Mucosa of rectum (tissue), 2 donors: ENCODE data around the gene MBP.
A peak's percentile ranks its signal among the peaks of the same experiment; 100 is the strongest.

Experiments
- H3K27ac ChIP-seq, 2 donors: one replicate each; pipeline ENCODE4 v1.7.0; 2013; ENCODE audit warnings: inconsistent platforms in 2 of 2, low read depth in 2 of 2, low read length in 2 of 2
- H3K27me3 ChIP-seq, 2 donors: one replicate each; pipeline ENCODE4 v1.7.0; 2013; ENCODE audit warnings: low read length in 2 of 2; ENCODE audit not compliant: control insufficient read depth in 2 of 2, insufficient read depth in 2 of 2
- H3K36me3 ChIP-seq, 2 donors: one replicate each; pipeline ENCODE4 v1.7.0; 2013; ENCODE audit warnings: low read length in 2 of 2; ENCODE audit not compliant: control insufficient read depth in 2 of 2, insufficient read depth in 2 of 2
- H3K4me1 ChIP-seq, 2 donors: one replicate each; pipeline ENCODE4 v1.7.0; 2013; ENCODE audit warnings: low read length in 2 of 2, mild to moderate bottlenecking in 1 of 2; ENCODE audit not compliant: control insufficient read depth in 2 of 2, insufficient read depth in 2 of 2
- H3K4me3 ChIP-seq, 2 donors: one replicate each; pipeline ENCODE4 v1.7.0; 2013; ENCODE audit warnings: low read length in 2 of 2
- H3K9ac ChIP-seq, 2 donors: one replicate each; pipeline ENCODE4 v1.7.0; 2013; ENCODE audit warnings: low read length in 2 of 2, low read depth in 1 of 2, mild to moderate bottlenecking in 1 of 2
- H3K9me3 ChIP-seq, 2 donors: one replicate each; pipeline ENCODE4 v1.7.0; 2013; ENCODE audit warnings: low read length in 2 of 2; ENCODE audit not compliant: control insufficient read depth in 2 of 2
- donor health status: healthy.
- donor health status: Normal muscosa, but diverticular disease.

MBP gene

DNA sequence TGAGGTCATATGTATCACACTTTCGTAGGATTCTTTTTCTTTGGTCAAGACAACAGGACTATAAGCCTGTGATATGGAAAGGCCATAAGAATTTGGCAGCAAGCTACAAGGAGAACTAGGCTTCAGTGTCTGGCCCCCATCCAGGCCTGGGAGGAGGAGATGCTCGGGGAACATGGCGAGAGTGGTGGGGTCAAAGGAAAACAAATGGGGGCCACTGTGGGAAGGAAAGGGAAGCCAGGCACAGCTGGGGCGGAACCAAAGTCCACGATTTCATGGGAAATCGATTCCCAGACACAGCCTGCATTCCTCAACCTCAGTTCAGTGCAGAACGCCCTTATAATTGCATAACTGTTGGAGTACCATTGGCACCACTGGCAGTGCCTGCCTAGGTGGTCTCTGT, 58.2 kb downstream of the MBP start:
- Histone ChIP-seq H3K27ac (no peak overlapping the region), H3K9me3 (no peaks in the 10 kb centered on the region), H3K4me1 (peaks cover under 1 to 6% of the 10 kb centered on the region in 2 donors), H3K27me3 (no peaks in the 10 kb centered on the region), H3K4me3 (no peak overlapping the region), H3K36me3 (peaks cover 0 to 9% of the 10 kb centered on the region in 2 donors), H3K9ac (no peak overlapping the region)

DNA sequence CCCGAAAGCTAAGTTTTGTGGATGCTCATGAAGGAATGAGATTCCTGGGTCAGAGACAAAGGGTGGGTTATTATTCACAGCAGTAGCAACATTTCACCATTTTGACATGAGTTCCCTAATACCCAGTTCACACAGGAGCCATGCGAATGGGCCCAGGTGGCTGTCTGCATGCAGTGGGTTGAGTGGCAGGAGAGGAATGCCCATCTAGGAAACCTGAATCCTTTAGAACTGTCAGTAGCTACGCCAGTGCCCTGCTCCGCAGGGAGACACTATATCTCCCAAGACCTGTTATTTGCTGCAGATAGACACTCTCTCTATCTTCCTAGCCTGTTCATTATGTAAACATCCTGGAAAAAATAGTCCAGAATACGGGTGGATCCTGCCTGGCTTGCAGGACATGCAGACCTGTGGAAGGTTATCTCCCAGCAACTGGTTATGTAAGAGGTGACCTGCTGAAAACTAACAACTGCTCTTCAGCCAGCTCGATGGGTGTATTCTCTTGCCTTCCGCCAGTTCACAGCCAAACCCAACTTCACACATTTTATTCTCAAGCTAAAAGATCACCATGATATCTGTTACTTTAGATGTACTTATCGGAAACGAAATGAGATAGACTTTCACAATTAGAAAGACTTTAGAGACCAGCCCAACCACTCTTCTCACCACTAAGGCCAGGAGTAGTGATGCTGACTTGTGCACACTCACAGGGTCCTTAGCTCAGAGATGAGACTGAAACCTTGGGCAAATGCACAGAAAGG, 59.1 kb downstream of the MBP start:
- no peak overlapping the region for H3K4me3 ChIP-seq
- H3K27me3 ChIP-seq: no peaks in the 10 kb centered on the region
- H3K9me3 ChIP-seq: no peaks in the 10 kb centered on the region
- H3K4me1 ChIP-seq: peaks cover 6 to 13% of the 10 kb centered on the region in 2 donors
- peaks cover 0 to 9% of the 10 kb centered on the region in 2 donors for H3K36me3 ChIP-seq
- no peak overlapping the region for H3K9ac ChIP-seq
- no peak overlapping the region for H3K27ac ChIP-seq

DNA sequence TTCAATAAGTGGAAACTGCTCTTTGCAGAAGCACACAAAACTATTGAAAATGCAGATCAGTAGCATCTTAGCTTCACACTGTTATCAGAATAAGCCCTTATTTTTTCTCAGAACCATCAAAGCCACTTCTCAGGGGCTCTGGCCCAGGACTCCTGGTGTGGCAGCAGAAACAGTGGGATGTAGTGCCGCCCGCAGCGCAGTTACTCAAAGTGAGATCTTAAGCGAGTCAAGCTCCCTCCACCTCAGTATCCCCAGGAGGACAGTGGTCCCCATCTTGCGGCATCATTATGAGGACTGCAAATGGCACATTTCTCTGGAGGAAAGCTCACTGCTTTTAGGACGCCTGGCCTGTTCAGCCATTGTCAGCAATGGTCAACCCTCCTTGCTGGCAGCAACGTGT, 60.0 kb downstream of the MBP start:
- no peak overlapping the region for H3K27ac ChIP-seq
- H3K4me3 ChIP-seq: no peak overlapping the region
- no peak overlapping the region for H3K9ac ChIP-seq
- H3K4me1 ChIP-seq: peaks cover 14 to 15% of the 10 kb centered on the region in 2 donors
- no peaks in the 10 kb centered on the region for H3K27me3 ChIP-seq
- H3K36me3 ChIP-seq: peaks cover 0 to 4% of the 10 kb centered on the region in 2 donors
- H3K9me3 ChIP-seq: no peaks in the 10 kb centered on the region

DNA sequence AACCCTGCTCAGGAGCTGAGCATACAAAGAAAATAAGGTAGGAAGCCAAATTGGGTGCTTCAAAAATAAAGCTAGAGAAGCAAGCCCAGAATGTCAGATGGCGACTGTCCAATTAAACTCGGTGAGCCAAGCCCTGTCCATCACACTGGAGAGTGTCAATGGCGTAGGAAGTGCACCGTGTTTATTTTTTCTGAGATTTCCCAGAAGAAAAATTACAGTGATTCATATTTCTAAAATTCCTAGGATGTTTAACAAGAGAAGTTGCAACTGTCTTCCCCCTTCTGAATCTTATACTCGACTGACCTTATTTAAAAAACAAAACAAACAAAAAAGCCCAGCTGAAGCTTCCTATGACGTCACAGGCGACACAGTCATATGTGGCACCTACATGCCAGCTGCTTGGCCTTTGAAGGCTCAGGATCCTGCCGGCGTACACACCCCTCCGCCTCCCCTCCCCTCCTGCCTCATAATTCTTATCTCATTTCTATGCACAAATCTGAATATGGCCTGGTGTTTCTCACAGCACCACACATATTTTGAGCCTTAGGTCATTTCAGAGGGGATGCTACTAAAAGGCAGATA, 60.8 kb downstream of the MBP start:
- Histone ChIP-seq H3K27me3 (no peaks in the 10 kb centered on the region), H3K4me3 (no peak overlapping the region), H3K36me3 (peaks cover 0 to 4% of the 10 kb centered on the region in 2 donors), H3K27ac (no peak overlapping the region), H3K9ac (no peak overlapping the region), H3K9me3 (no peaks in the 10 kb centered on the region), H3K4me1 (peaks cover 19 to 22% of the 10 kb centered on the region in 2 donors)

DNA sequence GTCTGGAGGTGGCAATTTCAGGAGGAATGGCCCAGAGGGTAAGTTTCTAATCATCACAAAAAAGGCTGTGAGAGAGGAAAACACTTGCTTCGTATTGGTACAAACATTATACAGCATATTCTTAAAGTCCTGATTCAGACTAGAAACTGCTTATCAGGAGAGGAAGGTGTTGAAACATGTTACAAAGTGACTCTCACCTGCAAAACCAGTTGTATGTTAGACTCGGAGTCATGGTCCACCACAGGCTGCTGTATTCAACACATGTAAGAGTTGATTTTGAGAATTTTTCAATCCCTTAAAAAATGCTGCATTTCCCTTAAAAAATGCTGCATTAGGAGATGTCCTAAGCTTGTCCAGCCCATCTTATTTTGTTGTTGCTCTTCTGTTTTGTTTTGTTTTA, 61.5 kb downstream of the MBP start:
- H3K9me3 ChIP-seq: no peaks in the 10 kb centered on the region
- H3K27ac ChIP-seq: no peak overlapping the region
- peaks cover 0 to 4% of the 10 kb centered on the region in 2 donors for H3K36me3 ChIP-seq
- H3K9ac ChIP-seq: no peak overlapping the region
- H3K27me3 ChIP-seq: no peaks in the 10 kb centered on the region
- H3K4me1 ChIP-seq: peaks cover 23 to 24% of the 10 kb centered on the region in 2 donors
- no peak overlapping the region for H3K4me3 ChIP-seq

DNA sequence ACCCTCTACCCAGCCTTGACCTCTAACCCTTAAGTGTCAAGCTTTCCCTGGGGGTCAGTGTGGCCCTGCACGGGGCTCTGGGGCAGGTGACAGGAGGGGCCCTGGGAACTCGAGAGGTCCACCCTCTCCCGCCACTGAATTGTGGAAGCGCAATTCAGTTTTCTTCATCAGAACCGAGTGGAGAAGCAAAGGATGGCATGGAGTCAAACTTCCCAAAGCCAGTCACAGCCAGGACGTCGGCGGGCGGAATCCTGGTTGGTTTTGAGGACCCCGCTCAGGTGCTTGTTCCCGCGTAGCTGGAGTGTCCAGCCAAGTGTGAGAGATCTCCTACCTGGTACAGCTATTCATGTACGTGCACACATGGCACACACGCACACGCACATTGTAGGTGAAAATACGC, 62.0 kb downstream of the MBP start:
- Histone ChIP-seq H3K27ac (no peak overlapping the region), H3K4me3 (no peak overlapping the region), H3K4me1 (peaks cover 25 to 26% of the 10 kb centered on the region in 2 donors), H3K27me3 (no peaks in the 10 kb centered on the region), H3K9ac (no peak overlapping the region), H3K36me3 (peaks cover 0 to 4% of the 10 kb centered on the region in 2 donors), H3K9me3 (no peaks in the 10 kb centered on the region)

DNA sequence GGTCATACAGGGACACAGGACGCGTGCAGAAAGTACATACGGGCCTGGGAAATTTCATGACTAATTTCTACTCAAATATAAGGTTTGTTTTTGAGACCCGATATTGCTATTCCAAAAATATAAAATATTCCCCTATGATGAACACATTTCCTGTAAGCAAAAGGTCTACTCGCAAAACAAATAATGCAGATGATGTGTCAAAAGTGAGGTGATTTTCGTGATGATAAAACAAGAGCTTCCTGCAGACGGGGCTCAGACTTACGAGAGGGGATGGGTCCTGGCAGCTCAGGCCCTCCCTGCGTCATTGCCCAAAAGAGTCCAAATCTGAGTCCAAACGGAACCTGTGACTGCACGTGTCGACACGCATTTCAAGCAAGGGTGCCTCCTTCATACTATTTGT, 62.7 kb downstream of the MBP start:
- H3K27me3 ChIP-seq: no peaks in the 10 kb centered on the region
- H3K9ac ChIP-seq: no peak overlapping the region
- peaks cover 0 to 4% of the 10 kb centered on the region in 2 donors for H3K36me3 ChIP-seq
- no peaks in the 10 kb centered on the region for H3K9me3 ChIP-seq
- peaks cover 25 to 26% of the 10 kb centered on the region in 2 donors for H3K4me1 ChIP-seq
- peak overlapping the region in 1 of 2 donors; percentile 5 for H3K27ac ChIP-seq
- H3K4me3 ChIP-seq: no peak overlapping the region

DNA sequence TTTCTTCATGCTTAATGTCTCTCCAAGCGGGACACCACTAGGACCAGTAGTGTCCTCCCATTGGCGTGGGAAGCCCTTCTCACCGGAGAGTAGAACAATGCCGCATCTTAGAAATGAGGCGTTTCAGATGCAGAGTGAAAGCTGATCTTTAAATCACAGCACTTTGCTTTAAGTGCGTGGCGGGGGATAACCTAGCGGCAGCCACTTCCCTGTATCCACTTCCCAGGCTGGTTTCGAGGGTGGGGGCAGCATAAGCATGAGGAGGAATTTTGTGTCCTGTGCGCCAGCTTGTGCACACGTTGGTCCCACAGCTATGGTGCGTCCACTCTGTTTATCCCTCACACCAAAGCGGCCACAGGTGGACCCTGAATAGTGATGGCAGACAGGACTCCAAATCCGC, 63.1 kb downstream of the MBP start:
- Histone ChIP-seq H3K4me3 (no peak overlapping the region), H3K9me3 (no peaks in the 10 kb centered on the region), H3K36me3 (peaks cover 0 to 4% of the 10 kb centered on the region in 2 donors), H3K27me3 (no peaks in the 10 kb centered on the region), H3K9ac (no peak overlapping the region), H3K4me1 (peaks cover 25 to 26% of the 10 kb centered on the region in 2 donors), H3K27ac (peak overlapping the region in 1 of 2 donors; percentile 5)

DNA sequence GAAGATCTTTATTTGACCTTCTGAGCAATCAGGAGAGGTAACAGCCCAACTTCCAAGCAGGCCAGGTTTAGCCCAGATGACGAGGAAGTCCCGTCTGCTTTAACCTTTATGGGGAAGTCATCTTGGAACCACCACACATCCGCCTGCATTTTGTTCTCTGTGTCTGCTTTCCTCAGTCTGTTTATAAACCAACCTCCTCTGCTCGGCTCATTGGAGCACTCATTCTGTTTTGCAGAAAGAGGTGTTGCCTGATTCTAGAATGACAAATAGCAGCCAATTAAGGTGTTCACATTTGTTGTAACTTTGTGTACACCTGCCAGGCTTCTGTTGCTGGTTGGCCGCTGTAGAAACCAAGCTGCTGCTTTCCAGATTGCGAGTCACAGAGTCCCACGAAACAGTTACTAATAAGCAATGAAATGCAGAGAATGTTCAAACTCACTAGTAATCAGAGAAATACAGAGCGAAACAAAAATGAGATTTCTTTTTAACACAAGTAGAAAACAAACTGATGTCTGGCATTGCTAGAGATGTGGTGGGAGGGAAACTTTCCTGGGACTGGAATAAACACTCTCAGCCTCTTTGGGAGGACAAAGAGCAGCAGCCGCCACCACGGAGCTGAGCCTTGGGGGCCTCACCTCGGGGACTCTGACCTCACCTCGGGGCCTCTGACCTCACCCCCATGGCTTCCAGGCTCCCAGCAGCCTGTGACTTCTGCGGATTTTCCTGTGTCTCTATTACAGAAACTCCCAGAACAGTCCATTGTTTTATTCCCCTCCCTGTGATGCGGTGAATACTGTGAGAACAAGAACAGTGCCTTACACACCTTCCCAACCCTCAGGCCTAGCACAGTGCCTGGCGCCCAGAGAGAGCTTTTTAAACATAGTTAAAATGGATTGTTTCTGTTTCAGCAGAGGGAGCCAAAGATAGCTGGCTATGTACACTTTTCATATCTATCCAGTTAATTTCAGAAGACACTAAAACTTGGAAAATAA, 64.0 kb downstream of the MBP start:
- Histone ChIP-seq H3K9ac (peak overlapping the region in 1 of 2 donors; percentile 42), H3K27ac (peak overlapping the region; percentile 72 to 74), H3K36me3 (peaks cover 3 to 4% of the 10 kb centered on the region in 2 donors), H3K27me3 (no peaks in the 10 kb centered on the region), H3K9me3 (no peaks in the 10 kb centered on the region), H3K4me3 (no peak overlapping the region), H3K4me1 (peaks cover 23 to 25% of the 10 kb centered on the region in 2 donors)
